GM19023 (cell line): Measurements from ENCODE around the gene COX8A.

Experiments
- ATAC-seq: cut with Tn5 transposase; IDR thresholded peaks from one replicate; pipeline ENCODE4 v1.9.1; 2021; ENCODE audit warnings: mild to moderate bottlenecking, moderate library complexity; ENCODE audit not compliant: unreplicated experiment

COX8A gene

GRCh38 chr11:64019106-64020037 lies 45.0 kb downstream of the COX8A start:
- no peak for ATAC-seq

- ATAC-seq, result no peak
Observed at GRCh38 chr11:64020976-64021756, 46.7 kb downstream of the COX8A start.

- no peak for ATAC-seq
Observed at GRCh38 chr11:64021757-64022093, 47.3 kb downstream of the COX8A start.

- no peak for ATAC-seq
Observed at GRCh38 chr11:64022125-64022784, 47.8 kb downstream of the COX8A start.

GRCh38 chr11:64023712-64024710 lies 49.6 kb downstream of the COX8A start:
- no peak for ATAC-seq

GRCh38 chr11:64025205-64025604 lies 50.8 kb downstream of the COX8A start:
- ATAC-seq, result no peak
